K562 (cell line): ENCODE measurements around the gene POFUT2. TPM values are rescaled to one million over a fixed set of nuclear protein-coding genes. Genes with fewer than 3 reads are reported as not detected.

ENCODE experiments used
- ATAC-seq: fragments of 200-7000 bp; cut with Tn5 transposase; 3 replicates; pipeline ENCODE4 v1.9.1; 2020; ENCODE audit warnings: moderate library complexity
- BruUV-seq: library from RNA; stranded (reverse); fragments of 400-500 nt; replicated peaks from 2 replicates; lab custom pipeline; 2021; lab: Mats Ljungman, UMichigan
- CTCF ChIA-PET: fragments of 300-600 bp; formaldehyde crosslinking; extraction: SDS; loops from one replicate; lab custom pipeline; 2021; ENCODE audit warnings: low intra/inter-chr PET ratio; lab: Yijun Ruan, JAX
- POLR2A ChIA-PET: fragments of 300-600, 350-650 bp; sonication (Branson Sonifier 250); formaldehyde crosslinking; extraction: SDS; loops from one replicate; lab custom pipeline; 2021; ENCODE audit warnings: antibody characterized with exemption, inconsistent platforms; lab: Yijun Ruan, JAX
- DNase-seq, 4 experiments: peaks; one replicate each; pipeline versions ENCODE4 v3.0.0 to v3.0.0-alpha.2; 2011 to 2018; ENCODE audit warnings: low spot score in 3 of 4, mixed read lengths in 3 of 4; ENCODE audit errors: extremely low read depth in 1 of 4
- FAIRE-seq: peaks from 2 replicates; lab custom pipeline; 2011; peaks lifted over from hg19 to GRCh38; lab: Jason Lieb, UNC
- H2AFZ ChIP-seq: 2 replicates; pipeline ENCODE4 v1.6.0; 2011; ENCODE audit warnings: low read depth, low read length, control low read depth, inconsistent platforms
- H3K27ac ChIP-seq: fragments of 200-600 bp; 3 replicates; pipeline ENCODE4 v1.8.0; 2011; ENCODE audit warnings: low read depth, mild to moderate bottlenecking, control low read depth, inconsistent platforms, low read length, moderate library complexity, mixed read lengths; ENCODE audit errors: extremely low read depth
- H3K27me3 ChIP-seq, 2 experiments: fragments of 300-600 bp in 1 of 2; 2 replicates in 1 of 2; 3 replicates in 1 of 2; pipeline versions ENCODE4 v1.6.0 to v1.8.0; 2011; ENCODE audit warnings: inconsistent platforms in 2 of 2, low read length in 2 of 2, mild to moderate bottlenecking in 1 of 2, mixed read lengths in 1 of 2, moderate library complexity in 1 of 2; ENCODE audit not compliant: control insufficient read depth in 2 of 2, insufficient read depth in 2 of 2
- H3K36me3 ChIP-seq: fragments of 300-600 bp; 3 replicates; pipeline ENCODE4 v1.8.0; 2011; ENCODE audit warnings: mild to moderate bottlenecking, low read length, inconsistent platforms; ENCODE audit not compliant: control insufficient read depth, insufficient read depth
- H3K4me1 ChIP-seq, 2 experiments: fragments of 200-600 bp in 1 of 2; replicated peaks in 1 of 2; 2 replicates in 1 of 2; 3 replicates in 1 of 2; pipeline versions ENCODE4 v1.5.1 to v1.8.0; 2011; ENCODE audit warnings: inconsistent platforms in 2 of 2, low read length in 2 of 2, mild to moderate bottlenecking in 1 of 2, mixed read lengths in 1 of 2, moderate library complexity in 1 of 2; ENCODE audit not compliant: control insufficient read depth in 2 of 2, insufficient read depth in 2 of 2
- H3K4me2 ChIP-seq: 2 replicates; pipeline ENCODE4 v1.6.1; 2011; ENCODE audit warnings: low read length, control low read depth, inconsistent platforms, mixed read lengths; ENCODE audit not compliant: insufficient read depth
- H3K4me3 ChIP-seq: fragments of 200-600 bp; sonication (generic), shearing (Covaris generic); 2 replicates; pipeline ENCODE4 v1.5.1; 2016; ENCODE audit warnings: control low read depth, inconsistent platforms
- H3K79me2 ChIP-seq: fragments of 200-600 bp; 3 replicates; pipeline ENCODE4 v1.8.0; 2011; ENCODE audit warnings: low read length, inconsistent platforms; ENCODE audit not compliant: control insufficient read depth, insufficient read depth
- H3K9ac ChIP-seq, 2 experiments: 2 replicates each; pipeline versions ENCODE4 v1.6.0 to v1.6.1; 2011; ENCODE audit warnings: low read depth in 2 of 2, low read length in 2 of 2, control low read depth in 1 of 2, inconsistent platforms in 1 of 2, mild to moderate bottlenecking in 1 of 2, mixed read lengths in 1 of 2; ENCODE audit not compliant: insufficient read depth in 1 of 2
- H3K9me1 ChIP-seq: one replicate; pipeline ENCODE4 v1.6.0; 2011; ENCODE audit warnings: inconsistent platforms, mild to moderate bottlenecking, low read length, moderate library complexity; ENCODE audit not compliant: control insufficient read depth, insufficient read depth
- H3K9me3 ChIP-seq: replicated peaks from 2 replicates; pipeline ENCODE4 v1.5.1; 2011; ENCODE audit warnings: low read depth, low read length, inconsistent platforms; ENCODE audit not compliant: control insufficient read depth, insufficient read depth
- H4K20me1 ChIP-seq: replicated peaks from 2 replicates; pipeline ENCODE4 v1.6.1; 2011; ENCODE audit warnings: low read length, inconsistent platforms, mixed read lengths; ENCODE audit not compliant: control insufficient read depth, insufficient read depth
- CBX1 ChIP-seq: sonication (generic); IDR thresholded peaks from 2 replicates; pipeline ENCODE4 v1.6.1; 2016; ENCODE audit warnings: antibody characterized with exemption, low read depth, mild to moderate bottlenecking
- CBX3 ChIP-seq, 2 experiments: IDR thresholded peaks; 1 replicate in 1 of 2; 2 replicates in 1 of 2; pipeline ENCODE4 v1.6.1; 2012; ENCODE audit warnings: inconsistent platforms in 2 of 2, low read length in 2 of 2, borderline replicate concordance in 1 of 2, control low read depth in 1 of 2
- CBX5 ChIP-seq: IDR thresholded peaks from 2 replicates; pipeline ENCODE4 v1.6.1; 2014; ENCODE audit warnings: low read depth, borderline replicate concordance
- GTF3C2 ChIP-seq: IDR thresholded peaks from 3 replicates; pipeline ENCODE4 v1.6.1; 2011; ENCODE audit warnings: borderline replicate concordance, mild to moderate bottlenecking, moderate library complexity; ENCODE audit not compliant: insufficient read length; ENCODE audit errors: extremely low read depth
- HLTF ChIP-seq: fragments of 450-650 bp; IDR thresholded peaks from 2 replicates; pipeline ENCODE4 v1.6.1; 2016
- KDM1A ChIP-seq, 2 experiments: fragments of 450-650 bp; IDR thresholded peaks; 2 replicates each; pipeline ENCODE4 v1.6.1; 2016; ENCODE audit warnings: mild to moderate bottlenecking in 2 of 2
- KLF16 ChIP-seq: IDR thresholded peaks from 2 replicates; pipeline ENCODE4 v1.6.1; 2016; ENCODE audit warnings: antibody characterized with exemption
- NONO ChIP-seq, 2 experiments: fragments of 200-400 bp in 1 of 2; fragments of 450-650 bp in 1 of 2; formaldehyde crosslinking in 1 of 2; IDR thresholded peaks; 2 replicates each; pipeline ENCODE4 v1.6.1; 2017; ENCODE audit warnings: low read depth in 2 of 2, mild to moderate bottlenecking in 2 of 2, moderate library complexity in 2 of 2, low read length in 1 of 2
- RFX5 ChIP-seq: IDR thresholded peaks from 2 replicates; pipeline ENCODE4 v1.6.1; 2011; ENCODE audit warnings: low read depth, mild to moderate bottlenecking, improper control_type of control experiment, low read length
- TRIM24 ChIP-seq, 2 experiments: fragments of 450-650 bp; IDR thresholded peaks; 2 replicates each; pipeline ENCODE4 v1.6.1; 2016
- ZFP30 ChIP-seq: fragments of 250-450 bp; sonication (Bioruptor Pico); IDR thresholded peaks from 2 replicates; pipeline ENCODE4 v1.8.0; 2022; ENCODE audit warnings: moderate library complexity, mild to moderate bottlenecking, inconsistent platforms, borderline replicate concordance
- WGBS: fragments of 100-300 bp; shearing (Covaris generic); methylation state at CpG from one replicate; pipeline ENCODE4 v1.1.6; 2016; ENCODE audit warnings: low coverage, mixed read lengths; ENCODE audit not compliant: insufficient coverage; ENCODE audit errors: missing lambda C conversion rate; 5-methylcytosine and 5-hydroxymethylcytosine counted together
- in situ Hi-C: fragments of 300-500 bp; cut with MboI; formaldehyde crosslinking; loops from 4 replicates; pipeline ENCODE4 v1.15.0; 2018; ENCODE audit warnings: inconsistent platforms, mixed read lengths
- intact Hi-C: fragments of 100-400 bp; cut with micrococcal nuclease; formaldehyde crosslinking; loops from 2 replicates; pipeline ENCODE4 v1.14.2; 2022
- polyA plus RNA-seq, 8 experiments: library from polyadenylated mRNA; depleted of rRNA in 4 of 8; stranded (reverse) in 5 of 8; unstranded in 3 of 8; fragments of >200 nt; fragmentation: Nextera tagmentation in 2 of 8; fragmentation: Illumina TruSeq in 1 of 8; extraction: Ambion mirVana in 2 of 8; extraction: Trizol in 1 of 8; gene quantifications; 2 replicates each; pipeline versions ENCODE4 v1.2.1 to v1.2.3, GENCODE V29; 2011 to 2014; ENCODE audit warnings: inconsistent platforms in 1 of 8, missing spikeins in 1 of 8
- total RNA-seq, 7 experiments: library from RNA; depleted of rRNA in 6 of 7; stranded (reverse); fragments of >200 nt in 6 of 7; fragmentation: Illumina TruSeq in 2 of 7; extraction: Trizol in 2 of 7; gene quantifications; 2 replicates each; pipeline versions ENCODE4 v1.2.1 to v1.2.3, GENCODE V29; 2011 to 2021; ENCODE audit warnings: low replicate concordance in 1 of 7

Gene POFUT2
- total and polyA plus RNA-seq, 9 of the 15 experiments (the other 6 are each of a cell fraction or from before 2014, with no cell fraction given) = 1.1 to 24.2 (median 11.0) TPM

DNA sequence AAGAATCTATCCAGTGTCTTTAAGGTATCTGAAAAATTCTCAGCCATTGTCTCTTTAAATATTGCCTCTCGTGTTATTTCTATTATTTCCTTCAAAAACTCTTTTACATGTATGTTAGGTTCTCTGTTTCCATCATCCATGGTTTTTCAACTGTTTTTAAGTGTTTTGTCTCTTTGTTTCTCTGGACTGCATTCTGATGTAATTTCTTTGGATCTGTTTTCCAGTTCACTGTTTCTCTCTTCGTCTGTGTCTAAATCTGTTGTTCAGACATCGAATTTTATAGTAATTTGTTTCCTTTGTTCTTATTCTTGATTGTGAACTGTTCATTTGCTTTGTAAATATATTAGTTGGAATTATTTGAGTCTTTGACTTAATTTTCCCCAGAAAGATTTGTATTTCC lies 44.1 kb downstream of the POFUT2 start (continued):
- TF ChIP-seq CBX1 (peak; percentile 43; the same call in 1 of the 2 replicates), CBX3 (IDR thresholded peaks at IDR 0.05; ENCODE audit: borderline replicate concordance in 1 of 2, low read length in 2 of 2) (peak in 1 of 2 experiments; percentile 96; a peak in 2 of 3 replicates), KLF16 (no peak), HLTF (0 out of 2 replicates have a peak, but pooled peaks have one; percentile 25), KDM1A (IDR thresholded peaks at IDR 0.05) (peak; percentile 30 to 32; a peak in 2 of 4 replicates), CBX5 (0 out of 2 replicates have a peak, but pooled peaks have one; percentile 21), TRIM24 (IDR thresholded peaks at IDR 0.05) (peak; percentile 34 to 40; a peak in 1 of 4 replicates), ZFP30 (CRISPR knock-in tag) (peak; percentile 96), NONO (IDR thresholded peaks at IDR 0.05; ENCODE audit: low read depth in 2 of 2, low read length in 1 of 2) (no peak)

GRCh38 chr21:45241357-45241756 lies 46.3 kb downstream of the POFUT2 start:
- Histone ChIP-seq H3K27me3 (peaks cover 7 to 17% of the 10 kb centered on the region in 2 experiments; a peak in 3 of 5 replicates), H3K27ac (no peak overlapping the region), H3K9me3 (0 out of 2 replicates have a peak, but pooled peaks cover 2% of the 10 kb centered on the region), H4K20me1 (no peaks in the 10 kb centered on the region), H2AFZ (no peak overlapping the region), H3K9me1 (no peaks in the 10 kb centered on the region), H3K79me2 (no peaks in the 10 kb centered on the region), H3K4me3 (no peak overlapping the region), H3K4me2 (no peak overlapping the region), H3K9ac (no peak overlapping the region), H3K36me3 (no peaks in the 10 kb centered on the region), H3K4me1 (no peaks in the 10 kb centered on the region)
- in situ Hi-C loops = no loop called here
- FAIRE-seq (no peak), DNase-seq (no peak), ATAC-seq (no peak)
- no TSS peak for BruUV-seq
- no peak for TF ChIP-seq RFX5
- TF ChIP-seq GTF3C2 = no peak
- POLR2A ChIA-PET = interaction anchor here (0.9 kb wide), 1 partner anchor 17 kb away, joined by 3 read pairs; no protein-coding TSS in a partner anchor
- CTCF ChIA-PET = no interaction called here
- WGBS = 5% methylated on average over 3 of the region's 3 CpGs
- intact Hi-C loops = no loop called here
